Mammary epithelial cell (primary cell): Measurements from ENCODE around the gene CTCF.

Experiments
- CTCF ChIP-seq, 2 donors: IDR thresholded peaks in 1 of 2; conservative IDR thresholded peaks in 1 of 2; 2 replicates each; pipeline ENCODE4 v1.5.1; 2011 to 2012; ENCODE audit warnings: inconsistent platforms in 2 of 2, low read length in 2 of 2, mild to moderate bottlenecking in 2 of 2, control low read depth in 1 of 2, low read depth in 1 of 2; ENCODE audit not compliant: insufficient read depth in 1 of 2; ENCODE audit errors: extremely low read depth in 1 of 2
- EZH2 ChIP-seq: IDR thresholded peaks from 2 replicates; pipeline ENCODE4 v1.6.1; 2012; ENCODE audit warnings: low read length, inconsistent platforms, borderline replicate concordance

- TF ChIP-seq CTCF (conservative IDR thresholded peaks at IDR 0.05 in 1 of 2, IDR thresholded peaks at IDR 0.05 in 1 of 2; ENCODE audit: extremely low read depth in 1 of 2, insufficient read depth in 1 of 2, low read depth in 1 of 2, low read length in 2 of 2) (no peak), EZH2 (no peak)
Measured at GRCh38 chr16:67528870-67529581, 33.3 kb upstream of the CTCF start.
